Thyroid gland (tissue), 4 donors: ENCODE data around the gene LRRC4C.

Experiments used
- POLR2A ChIP-seq, 2 donors: fragments of 450-650 bp; IDR thresholded peaks; one replicate each; pipeline ENCODE4 v1.6.1; 2017; ENCODE audit warnings: antibody characterized with exemption in 2 of 2, mild to moderate bottlenecking in 2 of 2, moderate library complexity in 1 of 2
- TF ChIP-seq, protein P1 (sequence below), 6 experiments: fragments of 200-600 bp in 3 of 6; fragments of 450-650 bp in 3 of 6; sonication (generic) in 3 of 6; IDR thresholded peaks; one replicate each; pipeline ENCODE4 v1.5.1; 2016 to 2019; ENCODE audit warnings: antibody characterized with exemption in 6 of 6, mild to moderate bottlenecking in 2 of 6, inconsistent platforms in 1 of 6, moderate library complexity in 1 of 6

- TF ChIP-seq POLR2A (IDR thresholded peaks at IDR 0.05): no peak
- TF ChIP-seq, protein P1, sequence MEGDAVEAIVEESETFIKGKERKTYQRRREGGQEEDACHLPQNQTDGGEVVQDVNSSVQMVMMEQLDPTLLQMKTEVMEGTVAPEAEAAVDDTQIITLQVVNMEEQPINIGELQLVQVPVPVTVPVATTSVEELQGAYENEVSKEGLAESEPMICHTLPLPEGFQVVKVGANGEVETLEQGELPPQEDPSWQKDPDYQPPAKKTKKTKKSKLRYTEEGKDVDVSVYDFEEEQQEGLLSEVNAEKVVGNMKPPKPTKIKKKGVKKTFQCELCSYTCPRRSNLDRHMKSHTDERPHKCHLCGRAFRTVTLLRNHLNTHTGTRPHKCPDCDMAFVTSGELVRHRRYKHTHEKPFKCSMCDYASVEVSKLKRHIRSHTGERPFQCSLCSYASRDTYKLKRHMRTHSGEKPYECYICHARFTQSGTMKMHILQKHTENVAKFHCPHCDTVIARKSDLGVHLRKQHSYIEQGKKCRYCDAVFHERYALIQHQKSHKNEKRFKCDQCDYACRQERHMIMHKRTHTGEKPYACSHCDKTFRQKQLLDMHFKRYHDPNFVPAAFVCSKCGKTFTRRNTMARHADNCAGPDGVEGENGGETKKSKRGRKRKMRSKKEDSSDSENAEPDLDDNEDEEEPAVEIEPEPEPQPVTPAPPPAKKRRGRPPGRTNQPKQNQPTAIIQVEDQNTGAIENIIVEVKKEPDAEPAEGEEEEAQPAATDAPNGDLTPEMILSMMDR (IDR thresholded peaks at IDR 0.05): no peak
Observed at GRCh38 chr11:40287916-40288803, 1171.3 kb downstream of the LRRC4C start.
